Gastroesophageal sphincter (tissue), 4 donors: ENCODE measurements around the gene ITPKB. TPM values are rescaled to one million over a fixed set of nuclear protein-coding genes. Genes with fewer than 3 reads are reported as not detected.
"Not testable (repeated sequence)": the region's sequence is repeated elsewhere in the genome, so short reads cannot be mapped to it uniquely, and the experiment has no call there.

Experiments
- ATAC-seq: fragments of 150-250 bp; one replicate; pipeline ENCODE4 v1.9.1; 2016; ENCODE audit warnings: mild to moderate bottlenecking, moderate library complexity
- H3K27ac ChIP-seq, 4 donors: fragments of 200-600 bp; sonication (generic) in 3 of 4; 1 replicate in 3 of 4; 2 replicates in 1 of 4; pipeline ENCODE4 v1.5.1; 2016 to 2019
- H3K27me3 ChIP-seq: fragments of 200-600 bp; sonication (generic); one replicate; pipeline ENCODE4 v1.5.1; 2019
- H3K36me3 ChIP-seq, 2 donors: fragments of 200-600 bp; sonication (generic); one replicate each; pipeline ENCODE4 v1.5.1; 2019; ENCODE audit warnings: control low read depth in 1 of 2
- H3K4me1 ChIP-seq, 3 donors: fragments of 200-600 bp; sonication (generic); 1 replicate in 2 of 3; 2 replicates in 1 of 3; pipeline ENCODE4 v1.5.1; 2016 to 2019; ENCODE audit warnings: control low read depth in 2 of 3
- H3K4me3 ChIP-seq, 2 donors: fragments of 200-600 bp; sonication (generic); one replicate each; pipeline ENCODE4 v1.5.1; 2019; ENCODE audit warnings: mild to moderate bottlenecking in 1 of 2, moderate library complexity in 1 of 2
- H3K9me3 ChIP-seq, 3 donors: fragments of 200-600 bp; sonication (generic); one replicate each; pipeline ENCODE4 v1.5.1; 2017 to 2019; ENCODE audit warnings: control low read depth in 2 of 3
- EP300 ChIP-seq: sonication (generic); formaldehyde crosslinking; IDR thresholded peaks from one replicate; pipeline ENCODE4 v1.6.1; 2017; ENCODE audit warnings: antibody characterized with exemption, mild to moderate bottlenecking
- POLR2A ChIP-seq, 2 donors: fragments of 450-650 bp; IDR thresholded peaks; one replicate each; pipeline ENCODE4 v1.6.1; 2017; ENCODE audit warnings: antibody characterized with exemption in 2 of 2, mild to moderate bottlenecking in 2 of 2, moderate library complexity in 1 of 2
- POLR2AphosphoS5 ChIP-seq: sonication (generic); formaldehyde crosslinking; IDR thresholded peaks from one replicate; pipeline ENCODE4 v1.6.1; 2017; ENCODE audit warnings: antibody characterized with exemption
- WGBS, 2 donors: methylation state at CpG; one replicate each; pipeline ENCODE4 v1.1.5; 2018; ENCODE audit warnings: low coverage in 1 of 2; 5-methylcytosine and 5-hydroxymethylcytosine counted together
- total RNA-seq, 4 donors: library from RNA; depleted of rRNA; stranded (reverse); fragments of >200 nt; gene quantifications; one replicate each; pipeline ENCODE4 v1.1.0, GENCODE V29; 2016
- TF ChIP-seq, protein P1 (sequence below), 4 experiments: fragments of 200-600 bp in 2 of 4; fragments of 450-650 bp in 2 of 4; sonication (generic) in 1 of 4; IDR thresholded peaks; one replicate each; pipeline ENCODE4 v1.5.1; 2017 to 2019; ENCODE audit warnings: antibody characterized with exemption in 4 of 4, mild to moderate bottlenecking in 2 of 4, moderate library complexity in 2 of 4

The ITPKB gene
- total RNA-seq, 4 donors from 2014 or later = 75.0 to 184 (median 94.2) TPM

DNA sequence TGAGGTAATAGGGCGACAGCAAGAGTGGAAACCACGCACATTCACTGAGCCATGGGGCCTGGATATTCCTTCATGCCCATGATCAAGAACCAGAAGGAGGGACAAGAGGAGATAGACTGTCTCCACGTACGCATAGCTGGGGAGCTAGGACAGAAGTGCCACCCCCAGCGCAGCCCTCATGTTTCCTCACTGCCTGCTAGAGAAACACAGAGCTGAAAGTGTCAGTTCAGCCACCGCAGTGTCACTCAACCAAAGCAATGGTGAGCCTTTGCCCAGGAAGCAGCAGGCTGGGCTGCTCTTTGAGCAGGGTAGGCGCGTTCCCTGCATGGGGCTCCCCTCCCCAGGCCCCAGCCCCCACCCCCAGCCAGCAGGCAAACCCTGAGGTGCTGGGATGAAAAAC, 122.0 kb downstream of the ITPKB start:
- no peak for TF ChIP-seq EP300
- no peak for ATAC-seq
- 87 to 100% methylated on average over 1 to 3 of the region's 8 CpGs for WGBS, 2 donors
- no peak overlapping the region for H3K27ac ChIP-seq
- H3K27me3 ChIP-seq = no peaks in the 10 kb centered on the region
- H3K4me3 ChIP-seq = no peak overlapping the region
- H3K4me1 ChIP-seq = peaks cover 0 to 8% (median 0%) of the 10 kb centered on the region in 3 donors
- peaks cover 0 to 1% (median 0%) of the 10 kb centered on the region in 3 donors for H3K9me3 ChIP-seq
- H3K36me3 ChIP-seq = no peaks in the 10 kb centered on the region

DNA sequence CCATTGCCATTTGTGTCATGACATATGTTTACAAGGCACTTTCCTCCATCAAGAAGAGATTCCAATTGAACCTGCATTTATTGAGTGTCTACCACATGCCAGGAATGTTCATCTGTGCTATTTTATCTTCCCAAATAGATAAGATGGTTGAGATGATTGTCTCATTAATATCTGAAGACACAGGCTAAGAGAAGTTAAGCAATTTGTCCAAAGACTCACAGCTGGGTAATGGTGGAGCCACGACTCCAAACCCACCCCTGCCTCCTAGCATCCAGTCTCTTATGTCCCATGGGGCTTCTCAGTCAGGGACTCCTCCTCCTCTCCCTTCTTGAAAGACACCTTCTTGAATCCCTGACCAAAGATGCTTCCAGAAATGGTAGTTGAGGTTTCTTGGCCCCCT, 122.4 kb downstream of the ITPKB start:
- Histone ChIP-seq H3K27me3 (no peaks in the 10 kb centered on the region), H3K9me3 (no peaks in the 10 kb centered on the region), H3K36me3 (no peaks in the 10 kb centered on the region), H3K4me3 (no peak overlapping the region), H3K27ac (no peak overlapping the region), H3K4me1 (peaks cover 0 to 8% (median 0%) of the 10 kb centered on the region in 3 donors)
- TF ChIP-seq POLR2AphosphoS5 (no peak), EP300 (no peak), POLR2A (IDR thresholded peaks at IDR 0.05) (no peak)
- TF ChIP-seq, protein P1, sequence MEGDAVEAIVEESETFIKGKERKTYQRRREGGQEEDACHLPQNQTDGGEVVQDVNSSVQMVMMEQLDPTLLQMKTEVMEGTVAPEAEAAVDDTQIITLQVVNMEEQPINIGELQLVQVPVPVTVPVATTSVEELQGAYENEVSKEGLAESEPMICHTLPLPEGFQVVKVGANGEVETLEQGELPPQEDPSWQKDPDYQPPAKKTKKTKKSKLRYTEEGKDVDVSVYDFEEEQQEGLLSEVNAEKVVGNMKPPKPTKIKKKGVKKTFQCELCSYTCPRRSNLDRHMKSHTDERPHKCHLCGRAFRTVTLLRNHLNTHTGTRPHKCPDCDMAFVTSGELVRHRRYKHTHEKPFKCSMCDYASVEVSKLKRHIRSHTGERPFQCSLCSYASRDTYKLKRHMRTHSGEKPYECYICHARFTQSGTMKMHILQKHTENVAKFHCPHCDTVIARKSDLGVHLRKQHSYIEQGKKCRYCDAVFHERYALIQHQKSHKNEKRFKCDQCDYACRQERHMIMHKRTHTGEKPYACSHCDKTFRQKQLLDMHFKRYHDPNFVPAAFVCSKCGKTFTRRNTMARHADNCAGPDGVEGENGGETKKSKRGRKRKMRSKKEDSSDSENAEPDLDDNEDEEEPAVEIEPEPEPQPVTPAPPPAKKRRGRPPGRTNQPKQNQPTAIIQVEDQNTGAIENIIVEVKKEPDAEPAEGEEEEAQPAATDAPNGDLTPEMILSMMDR (IDR thresholded peaks at IDR 0.05) = no peak
- no peak for ATAC-seq
- 69 to 100% methylated on average over 1 of the region's 1 CpG for WGBS, 2 donors

DNA sequence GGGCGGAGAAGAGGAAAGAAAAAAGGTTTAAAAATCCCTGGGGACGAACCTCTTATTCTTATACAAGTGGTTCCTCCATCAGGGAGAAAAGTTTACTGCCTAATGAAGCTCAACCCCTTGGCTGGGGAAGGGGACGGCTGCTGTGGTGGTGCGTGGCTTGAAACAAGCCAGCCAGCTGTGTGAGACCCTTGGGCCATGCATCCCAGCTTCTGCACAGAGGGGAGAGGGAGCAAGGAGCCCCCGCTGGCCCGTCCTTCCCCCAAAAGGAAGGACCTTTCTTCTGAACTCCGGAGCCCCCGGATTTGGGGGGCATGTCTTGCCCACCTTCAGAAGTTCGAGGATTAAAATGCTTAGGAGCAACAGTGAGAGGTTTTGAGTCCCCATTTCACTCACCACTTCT, 123.2 kb downstream of the ITPKB start:
- Histone ChIP-seq H3K36me3 (no peaks in the 10 kb centered on the region), H3K4me3 (no peak overlapping the region), H3K4me1 (peaks cover 0 to 8% (median 0%) of the 10 kb centered on the region in 3 donors), H3K27me3 (no peaks in the 10 kb centered on the region), H3K9me3 (no peaks in the 10 kb centered on the region), H3K27ac (no peak overlapping the region)
- no peak for TF ChIP-seq POLR2A (IDR thresholded peaks at IDR 0.05)
- TF ChIP-seq, protein P1 (IDR thresholded peaks at IDR 0.05) = no peak
- no peak for TF ChIP-seq EP300
- no peak for TF ChIP-seq POLR2AphosphoS5
- no peak for ATAC-seq
- 78% methylated on average over 7 of the region's 9 CpGs; no CpG with 5 or more reads in 1 of the 2 donors for WGBS, 2 donors

DNA sequence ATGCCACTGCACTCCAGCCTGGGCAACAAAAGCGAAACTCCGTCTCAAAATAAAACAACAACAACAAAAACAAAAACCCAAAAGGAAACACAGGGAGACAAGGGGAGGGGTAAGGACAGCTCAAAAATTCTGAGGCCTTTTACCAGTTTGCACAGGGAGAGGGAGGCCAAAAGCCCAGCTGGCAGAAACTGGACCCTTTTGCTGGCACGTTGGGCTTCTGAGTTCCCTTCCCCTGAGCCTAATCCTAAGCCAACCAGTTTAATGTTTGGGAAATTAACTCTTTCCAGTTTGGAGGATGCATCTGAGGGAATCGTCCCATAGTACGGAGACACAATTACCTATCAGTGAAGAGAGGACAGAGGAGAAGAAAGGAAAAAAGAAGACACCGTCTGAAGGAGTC, 127.1 kb downstream of the ITPKB start:
- H3K4me1 ChIP-seq = peaks cover 0 to 18% (median 0%) of the 10 kb centered on the region in 3 donors
- H3K9me3 ChIP-seq, H3K27me3 ChIP-seq, H3K4me3 ChIP-seq, H3K27ac ChIP-seq, H3K36me3 ChIP-seq, ATAC-seq: not testable (repeated sequence)
- 74 to 77% methylated on average over 4 of the region's 6 CpGs for WGBS, 2 donors

DNA sequence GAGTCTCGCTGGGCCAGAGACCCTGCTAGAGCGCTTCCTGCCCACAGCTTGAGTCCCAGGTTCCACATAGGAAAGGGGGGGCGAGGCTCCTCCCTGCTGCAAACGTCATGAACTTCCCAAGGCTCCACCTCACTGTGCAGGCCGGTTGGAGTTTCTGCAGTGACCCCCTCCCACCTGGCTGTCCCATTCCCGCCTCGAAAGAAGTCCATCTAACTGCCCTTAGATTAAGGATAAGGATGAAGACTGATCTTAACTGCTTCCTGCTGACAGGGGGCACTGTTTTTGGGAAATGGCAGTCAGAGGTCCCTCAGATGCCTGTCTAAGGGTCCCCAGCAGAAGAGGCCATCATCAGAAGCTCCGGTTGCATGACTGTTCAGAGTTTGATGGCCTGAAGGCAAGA, 127.8 kb downstream of the ITPKB start:
- Histone ChIP-seq H3K27me3 (no peaks in the 10 kb centered on the region), H3K9me3 (no peaks in the 10 kb centered on the region), H3K4me1 (peaks cover 0 to 25% (median 0%) of the 10 kb centered on the region in 3 donors), H3K4me3 (no peak overlapping the region), H3K36me3 (no peaks in the 10 kb centered on the region), H3K27ac (no peak overlapping the region)
- WGBS, 2 donors = 0 to 83% methylated on average over 1 to 2 of the region's 8 CpGs
- TF ChIP-seq, protein P1 (IDR thresholded peaks at IDR 0.05) = no peak
- TF ChIP-seq POLR2A (IDR thresholded peaks at IDR 0.05) (no peak), EP300 (no peak), POLR2AphosphoS5 (no peak)
- ATAC-seq = no peak

DNA sequence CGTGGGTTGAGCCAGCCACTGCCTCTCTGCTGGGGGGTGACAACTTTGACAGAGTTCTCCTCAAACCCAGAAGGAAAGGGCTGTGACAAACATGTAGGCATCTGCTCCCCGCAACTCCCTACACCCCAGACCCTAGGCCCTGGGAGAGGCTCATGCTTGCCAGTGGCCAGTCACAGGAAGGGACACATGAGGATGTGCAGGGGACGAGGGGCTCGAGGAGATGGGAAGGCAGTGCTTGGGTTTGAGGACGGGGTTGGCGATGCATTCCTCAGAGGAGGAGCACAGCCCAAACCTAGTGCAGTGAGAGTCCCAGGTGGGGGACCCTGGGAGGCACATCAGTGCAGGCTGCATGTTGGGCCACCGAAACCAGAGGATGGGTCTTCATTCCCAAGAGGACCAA, 128.4 kb downstream of the ITPKB start:
- TF ChIP-seq, protein P1 (IDR thresholded peaks at IDR 0.05) = no peak
- TF ChIP-seq POLR2AphosphoS5 (no peak), POLR2A (IDR thresholded peaks at IDR 0.05) (no peak), EP300 (no peak)
- Histone ChIP-seq H3K27ac (no peak overlapping the region), H3K27me3 (no peaks in the 10 kb centered on the region), H3K9me3 (no peaks in the 10 kb centered on the region), H3K36me3 (no peaks in the 10 kb centered on the region), H3K4me3 (no peak overlapping the region), H3K4me1 (peaks cover 0 to 28% (median 0%) of the 10 kb centered on the region in 3 donors)
- 70% methylated on average over 1 of the region's 7 CpGs; no CpG with 5 or more reads in 1 of the 2 donors for WGBS, 2 donors
- no peak for ATAC-seq
